Measurements from ENCODE around the gene UVSSA.

The UVSSA gene

DNA sequence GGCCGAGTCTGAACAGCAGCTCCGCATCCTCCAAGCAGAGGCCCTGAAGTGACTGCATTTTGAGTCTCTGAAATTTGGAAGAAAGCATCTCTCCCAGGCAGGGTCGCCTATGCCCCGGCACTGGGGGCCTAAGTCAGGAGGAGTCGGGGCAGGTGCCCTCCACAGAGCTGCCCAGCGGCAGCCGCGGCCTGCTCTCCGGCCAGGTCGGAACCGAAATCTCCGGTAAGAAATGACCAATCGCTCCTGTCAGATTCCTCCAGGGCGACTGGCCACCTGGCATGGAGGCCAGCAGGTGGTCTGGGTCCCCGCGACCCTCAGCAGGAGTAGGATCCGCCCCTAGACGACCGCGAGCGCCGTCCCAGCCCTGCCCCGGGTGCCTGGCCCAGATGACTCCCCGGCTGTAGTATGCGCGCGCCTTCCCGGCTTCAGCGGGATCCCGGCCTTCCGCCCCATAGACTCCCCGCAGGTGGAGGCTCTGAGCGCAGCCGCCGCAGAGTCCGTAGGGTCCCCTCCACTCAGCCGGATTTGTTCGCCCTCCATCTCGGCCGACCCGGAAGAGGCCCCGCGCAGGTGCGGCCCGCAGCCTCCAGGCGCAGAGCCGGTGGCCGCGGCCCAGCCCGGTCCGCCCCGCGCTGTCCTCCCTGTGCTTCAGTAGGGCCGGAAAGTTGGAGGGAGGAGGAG, 57.7 kb downstream of the UVSSA start:
- no peak for DNase-seq

DNA sequence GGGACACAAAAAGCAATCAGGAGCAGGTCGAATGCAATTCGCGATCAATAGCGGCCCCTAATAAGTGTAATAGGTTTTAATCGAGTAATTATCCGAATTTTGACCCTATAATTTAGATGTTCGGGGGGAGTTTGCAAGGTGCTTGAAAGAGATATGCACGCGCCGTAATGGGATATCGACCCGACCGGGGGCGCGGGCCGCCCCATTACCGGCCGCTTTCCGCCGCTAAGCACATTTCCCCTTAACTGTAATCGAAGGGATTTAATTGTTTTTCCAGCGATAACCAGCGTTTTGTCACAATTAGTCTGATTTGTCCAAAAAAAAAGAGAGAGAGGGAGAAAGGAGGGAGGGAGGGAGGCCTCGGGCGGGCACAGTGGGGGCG, 58.2 kb downstream of the UVSSA start:
- no peak for DNase-seq

DNA sequence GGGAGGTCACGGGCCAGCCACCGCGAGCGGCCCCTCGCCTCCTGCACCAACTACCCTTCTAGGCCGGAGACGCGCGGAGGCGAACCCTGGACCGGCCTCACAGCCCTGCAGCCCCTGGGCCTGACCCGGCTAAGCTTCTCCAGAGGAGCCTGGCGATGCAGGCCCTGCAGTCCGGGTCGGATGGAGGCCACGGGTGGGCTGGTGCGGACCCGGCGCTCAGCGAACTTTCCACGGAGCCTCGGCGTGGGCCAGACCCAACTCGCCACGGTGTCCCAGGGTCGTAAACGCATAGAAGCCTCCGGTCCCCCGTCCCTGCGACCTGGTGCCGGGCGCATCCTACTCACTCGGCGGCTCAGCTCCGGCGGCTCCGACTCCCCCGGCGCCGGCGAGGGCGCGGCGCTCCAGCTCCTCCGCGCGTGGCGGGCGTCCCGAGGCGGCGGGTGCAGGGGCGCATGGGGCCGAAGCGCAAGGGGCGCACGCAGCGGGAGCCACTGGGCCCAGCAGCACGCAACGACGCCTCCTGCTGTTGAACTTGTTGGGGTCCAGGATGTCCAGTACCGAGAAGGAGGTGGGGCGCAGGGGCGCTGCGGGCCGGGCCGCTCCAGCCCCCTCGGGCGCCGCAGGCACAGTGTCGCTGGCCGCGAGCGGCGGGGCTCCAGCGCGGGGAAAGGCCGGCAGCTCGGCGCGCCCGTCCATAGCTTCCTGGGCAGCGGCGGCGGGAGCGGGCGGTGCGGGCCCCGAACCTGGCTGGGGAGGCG, 58.8 kb downstream of the UVSSA start:
- DNase-seq: no peak

DNA sequence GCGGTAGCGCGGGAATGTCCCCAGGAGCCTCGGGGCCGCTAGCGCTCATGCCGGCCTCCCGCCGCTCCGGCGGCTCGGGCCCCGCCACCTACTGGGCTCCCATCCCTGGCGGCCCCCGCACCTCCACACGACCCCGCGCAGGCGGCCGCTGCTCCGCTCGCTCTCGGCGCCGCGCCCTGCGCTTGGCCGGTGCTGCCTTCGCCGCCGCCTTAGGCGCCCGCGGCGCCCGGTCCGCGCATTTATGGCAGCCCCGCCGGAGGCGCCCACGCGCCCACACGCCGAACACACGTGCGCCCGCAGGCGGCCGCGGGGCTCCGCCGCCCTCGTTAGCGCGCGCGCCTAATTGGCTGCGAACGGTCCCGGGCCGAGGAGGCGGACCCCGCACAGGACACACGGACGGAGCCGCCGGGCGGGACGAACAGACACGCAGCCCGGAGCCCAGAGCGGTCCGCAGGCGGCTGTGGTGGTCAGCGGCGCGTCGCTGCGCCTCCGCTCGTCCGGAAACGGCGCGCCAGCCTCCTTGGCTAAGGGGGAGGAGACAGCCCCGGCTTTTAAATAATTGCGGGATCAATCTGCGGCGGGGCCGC, 59.5 kb downstream of the UVSSA start, which contains the start of gene NKX1-1:
TSS of gene NKX1-1 (minus strand) at position 49 of the 587 bp plus-strand sequence. CDS start at position 49, 0 bp downstream.
- DNase-seq: no peak

DNA sequence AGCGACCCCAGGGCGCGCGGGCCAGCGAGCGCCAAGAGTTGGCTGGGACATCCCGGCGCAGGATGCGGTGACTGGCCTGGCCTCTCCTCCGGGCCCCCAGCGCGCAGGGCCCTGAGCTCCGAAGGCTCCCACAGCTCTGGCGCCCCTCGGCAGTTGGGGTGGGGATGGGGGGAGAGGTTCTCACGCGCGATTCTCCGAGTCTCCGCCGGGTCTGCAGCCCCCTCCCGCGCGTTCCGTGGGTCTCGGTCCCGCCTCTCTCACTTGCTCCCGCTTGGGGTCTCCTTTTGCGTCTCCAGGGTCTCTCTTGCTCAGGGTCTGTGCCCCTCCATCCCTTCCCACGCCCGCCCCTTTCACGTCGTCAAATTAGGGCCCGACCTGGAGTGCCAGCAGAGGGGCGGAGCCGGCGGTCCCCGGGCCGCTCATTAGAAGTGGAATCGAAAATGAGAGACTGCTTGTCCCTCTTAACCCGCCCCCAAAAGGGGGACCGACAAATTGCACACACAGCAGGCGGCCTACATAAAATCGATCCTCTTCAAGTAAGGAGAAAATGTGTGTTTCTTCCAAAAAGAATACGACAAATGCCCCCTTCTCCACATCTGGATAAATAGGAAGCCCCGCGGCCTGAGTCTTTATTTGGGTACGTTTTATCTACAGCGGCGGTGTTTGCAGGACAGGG, 60.1 kb downstream of the UVSSA start:
- DNase-seq: no peak

DNA sequence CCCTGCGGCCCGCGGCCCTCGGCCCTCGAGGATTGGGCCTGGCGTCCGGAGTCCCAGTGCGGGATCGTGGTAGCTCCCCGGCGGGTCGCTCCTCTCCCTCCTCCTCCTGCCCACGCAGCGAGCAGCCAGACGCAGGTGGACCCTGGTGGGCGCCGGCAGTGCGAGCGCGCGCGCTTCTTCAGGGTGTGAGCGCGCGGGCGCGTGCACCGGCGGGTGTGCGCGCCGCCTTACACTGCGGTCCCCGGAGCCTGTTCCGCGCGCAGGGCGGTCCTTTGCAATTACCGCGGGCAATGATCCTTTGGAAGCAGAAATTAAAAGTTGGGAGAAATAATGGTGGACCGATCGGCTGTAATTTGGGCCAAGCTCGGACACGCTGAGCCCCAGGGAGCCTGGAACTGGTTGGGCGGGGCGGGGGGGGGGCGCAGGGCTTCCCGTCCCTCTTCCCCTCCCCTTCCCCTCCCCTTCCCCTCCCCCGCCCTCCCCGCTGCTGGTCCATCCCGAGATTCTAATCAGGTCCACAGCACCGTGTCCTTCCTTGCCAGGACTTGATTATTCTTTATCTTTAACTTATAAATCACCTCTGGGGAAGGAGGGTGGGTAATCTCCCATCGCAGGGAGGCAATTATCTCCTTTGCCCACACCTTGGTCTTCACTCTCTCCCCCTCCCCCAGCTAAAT, 60.8 kb downstream of the UVSSA start:
- DNase-seq: no peak

DNA sequence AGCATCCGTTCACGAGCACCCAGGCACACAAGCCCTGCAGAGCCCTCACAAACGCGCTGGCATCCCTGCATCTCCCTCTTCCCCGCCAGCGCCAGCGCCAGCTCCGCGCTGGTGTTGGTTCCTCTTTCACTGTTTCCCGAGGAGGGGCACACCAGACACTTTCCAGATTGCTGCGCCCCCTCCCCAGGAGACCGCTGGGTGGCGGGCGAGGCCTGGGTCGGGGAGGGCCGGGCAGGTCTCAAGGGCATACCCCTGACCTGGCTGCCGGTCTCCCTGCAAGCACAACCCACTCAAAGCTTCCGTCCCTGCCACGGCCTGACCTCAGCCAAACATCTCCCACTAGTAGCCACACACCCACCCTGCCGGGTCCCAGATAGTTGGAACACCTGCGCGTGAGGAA, 61.4 kb downstream of the UVSSA start:
- no peak for DNase-seq

DNA sequence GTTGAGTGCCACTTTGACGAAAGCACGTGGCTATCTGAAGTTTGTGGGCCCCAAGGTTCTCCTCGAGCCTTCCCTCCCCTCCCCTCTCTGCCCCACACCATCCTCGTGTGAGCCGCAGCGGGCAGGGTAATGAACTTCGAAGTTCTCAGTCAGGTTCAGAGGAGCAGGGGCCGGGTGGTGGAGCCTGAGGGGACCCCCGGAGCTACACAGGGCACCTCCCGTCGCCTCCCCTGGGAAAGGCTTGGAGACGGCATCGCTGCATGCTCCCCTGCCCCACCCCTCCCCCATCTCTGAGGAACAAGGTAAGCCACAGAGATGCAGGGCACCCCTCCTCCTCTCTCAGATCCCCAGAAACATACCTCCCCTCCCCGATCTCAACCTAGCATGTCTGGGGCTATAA, 62.1 kb downstream of the UVSSA start:
- DNase-seq: no peak

DNA sequence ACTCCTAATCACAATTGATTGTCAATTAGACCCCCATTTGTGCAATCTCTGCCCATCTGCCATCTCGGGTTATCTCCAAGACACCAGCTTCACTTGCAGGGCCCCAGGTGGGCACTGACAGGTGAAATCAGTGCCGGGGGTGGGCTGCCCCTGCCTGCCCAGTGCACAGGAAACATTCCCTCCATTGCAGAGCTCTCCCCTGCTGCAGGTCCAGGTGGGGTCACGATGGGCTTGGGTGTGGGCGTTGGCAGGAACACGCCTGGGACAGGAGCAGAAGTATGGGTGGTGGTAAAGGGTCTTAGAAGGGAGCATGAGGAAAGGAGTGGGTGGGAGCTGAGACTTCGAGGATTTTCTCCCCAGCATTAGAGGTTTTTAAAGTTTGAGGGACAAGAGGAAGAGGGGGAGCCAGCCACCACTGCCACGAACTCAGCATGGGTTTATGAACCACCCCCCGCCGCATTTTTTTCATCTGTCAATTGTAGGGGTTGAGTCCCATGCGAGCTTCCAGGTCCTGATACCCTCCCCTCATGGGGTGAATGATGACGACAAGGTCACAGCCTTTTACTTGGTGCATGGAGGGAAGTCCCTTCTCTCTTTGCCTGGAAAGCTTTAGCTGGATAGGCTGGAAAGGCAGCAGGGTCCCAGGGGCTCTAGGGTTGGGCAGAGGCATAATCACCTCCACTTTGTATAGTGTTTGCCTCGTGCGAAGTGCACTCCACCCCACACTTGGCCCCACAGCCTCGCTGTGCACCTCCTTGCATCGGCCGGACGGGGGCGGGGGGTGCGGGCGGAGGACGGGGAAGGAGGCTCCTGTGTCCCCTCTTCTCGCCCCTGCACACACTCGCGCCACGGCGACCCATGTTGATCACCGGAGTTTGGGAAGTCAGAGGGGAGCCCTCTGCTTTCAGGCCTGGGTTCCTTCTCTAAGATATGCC, 62.8 kb downstream of the UVSSA start:
- no peak for DNase-seq

DNA sequence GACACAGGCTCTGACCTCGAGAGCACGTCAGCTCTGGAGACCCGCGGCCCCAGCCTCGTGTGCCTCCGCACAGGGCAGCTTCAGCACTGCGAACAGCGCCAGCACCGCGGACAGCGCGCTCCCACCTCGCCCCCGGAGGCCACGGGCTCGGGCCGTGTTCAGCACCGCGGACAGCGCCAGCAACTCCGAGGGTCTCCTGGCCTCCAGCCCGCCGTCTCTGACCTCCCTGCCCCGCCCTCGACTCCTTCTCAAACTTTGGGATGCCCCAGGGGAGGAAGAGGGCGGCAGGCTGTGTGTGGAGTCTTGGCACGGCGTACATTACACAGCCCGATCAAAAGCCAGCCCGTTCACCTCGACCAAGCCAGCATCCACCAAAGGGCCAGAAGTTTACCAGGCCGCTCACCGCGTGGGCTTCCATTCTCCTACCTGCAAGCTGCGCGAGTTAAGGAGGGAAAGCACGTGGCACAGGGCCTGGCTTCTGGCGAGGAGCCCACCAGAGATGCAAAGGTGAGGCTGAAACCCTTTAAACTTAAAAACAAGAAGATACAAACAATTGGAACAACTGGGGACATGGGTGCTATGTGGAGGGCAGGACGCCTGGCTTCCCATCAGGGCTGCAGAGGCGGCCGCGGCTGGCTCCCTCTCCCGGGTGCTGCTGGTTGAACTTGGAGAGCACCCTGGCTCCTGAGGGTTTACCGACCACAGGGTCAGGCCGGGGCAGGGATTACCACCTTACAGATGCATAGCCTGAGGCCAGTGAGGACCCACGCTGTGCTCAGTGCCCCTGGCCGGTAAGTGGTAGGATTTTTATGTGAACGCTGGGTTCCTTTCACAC, 63.7 kb downstream of the UVSSA start:
- peak in 6 of 56 donors; percentile 3 to 46 (median 12) for DNase-seq

DNA sequence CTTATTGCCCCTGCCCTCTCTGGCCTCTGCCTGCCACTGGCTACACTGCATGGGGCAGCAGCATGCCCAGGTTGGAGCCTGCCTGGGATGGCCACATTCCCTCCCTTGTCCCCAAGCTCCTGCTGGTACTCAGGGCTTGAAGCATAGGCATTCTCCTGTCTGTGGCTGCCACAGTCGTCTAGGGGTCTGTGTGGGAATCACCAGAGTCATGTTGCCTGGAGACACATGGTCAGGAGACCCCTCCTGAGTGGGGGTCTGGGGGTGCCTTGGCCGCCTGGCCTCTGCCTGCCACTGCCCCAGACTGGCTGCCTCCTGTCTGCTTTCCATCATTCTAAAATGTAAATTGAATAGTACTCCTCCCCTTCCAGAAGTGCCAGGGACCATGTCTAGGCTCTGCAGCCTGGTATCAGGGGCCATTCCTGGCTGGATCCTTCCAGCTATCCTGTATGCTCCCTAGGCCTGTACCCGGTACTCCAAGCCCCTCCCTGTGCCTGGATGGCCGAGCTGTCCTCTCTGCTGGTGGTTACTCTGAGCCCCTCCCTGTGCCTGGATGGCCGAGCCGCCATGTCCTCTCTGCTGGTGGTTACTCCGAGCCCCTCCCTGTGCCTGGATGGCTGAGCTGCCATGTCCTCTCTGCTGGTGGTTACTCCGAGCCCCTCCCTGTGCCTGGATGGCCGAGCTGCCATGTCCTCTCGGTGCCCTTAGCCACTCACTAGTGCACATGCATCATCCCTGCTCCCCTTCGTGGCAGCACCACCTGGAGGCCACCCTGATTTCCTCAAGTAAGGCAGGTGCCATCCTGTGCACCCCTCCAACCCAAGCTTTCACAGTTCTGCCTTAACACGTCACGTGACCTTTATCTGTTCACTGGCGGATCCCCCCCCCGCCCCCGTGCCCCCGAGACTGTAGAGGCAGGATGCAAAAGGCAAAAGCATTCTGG, 64.7 kb downstream of the UVSSA start:
- no peak for DNase-seq

DNA sequence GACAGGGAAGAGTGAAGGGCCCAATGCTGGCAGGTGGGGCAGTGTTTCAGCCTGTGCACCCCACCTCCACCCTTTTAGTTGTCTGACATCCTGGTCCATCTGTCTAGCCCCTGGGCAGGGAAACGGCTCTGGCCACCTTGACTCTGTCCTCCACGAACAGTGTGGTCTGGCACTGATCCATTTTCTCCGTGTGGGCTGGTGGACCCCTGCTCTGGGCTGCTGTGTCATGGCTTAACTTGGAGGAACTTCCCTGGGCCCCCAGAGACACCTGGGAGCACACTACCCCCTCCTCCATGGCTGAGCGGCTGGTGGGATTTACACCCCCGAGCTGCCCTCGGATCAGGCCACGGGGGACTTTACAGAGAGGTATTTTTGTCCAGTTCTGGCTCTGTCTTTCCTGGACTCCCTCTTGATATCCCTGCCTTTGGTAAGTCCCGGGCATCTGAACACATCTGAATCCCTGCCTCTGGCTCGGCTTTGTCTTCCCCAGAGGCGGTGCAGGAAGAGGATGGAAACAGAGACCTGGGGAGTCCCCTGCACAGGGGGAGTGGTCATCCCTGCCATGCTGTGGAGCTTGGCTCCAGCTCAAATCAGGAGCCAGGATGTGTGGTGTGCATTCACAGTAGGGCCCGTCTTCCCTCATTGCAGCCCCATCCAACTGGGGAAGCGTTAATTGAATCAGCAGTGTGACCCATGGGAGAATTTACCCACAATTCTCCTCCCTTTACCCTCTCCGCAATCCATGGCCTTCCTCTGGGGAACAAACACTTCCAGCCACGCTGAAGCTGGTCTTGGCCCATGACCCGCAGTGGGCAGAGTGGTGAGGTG, 65.6 kb downstream of the UVSSA start:
- no peak for DNase-seq

DNA sequence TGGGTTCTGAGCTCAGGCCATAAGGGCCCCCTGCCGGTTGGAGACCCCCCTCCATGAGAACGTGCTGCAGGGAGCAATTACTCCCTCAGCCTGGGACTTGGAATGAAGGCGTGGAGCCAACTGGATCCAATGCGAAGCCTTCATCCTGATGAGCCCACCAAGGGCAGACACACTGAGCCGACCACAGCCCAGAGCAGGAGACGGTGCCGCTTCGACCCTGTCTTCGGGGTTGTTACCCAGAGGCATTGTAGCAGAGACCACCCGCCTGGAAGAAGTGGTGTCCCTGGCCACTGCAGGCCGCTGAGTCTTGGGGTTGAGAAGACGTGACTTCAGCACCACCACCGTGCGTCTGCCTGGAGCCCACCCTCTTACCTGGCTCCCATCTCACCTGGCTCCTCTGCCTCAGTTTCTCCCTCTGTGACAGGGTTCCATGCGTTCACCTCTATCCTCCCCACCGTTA, 66.2 kb downstream of the UVSSA start:
- no peak for DNase-seq

DNA sequence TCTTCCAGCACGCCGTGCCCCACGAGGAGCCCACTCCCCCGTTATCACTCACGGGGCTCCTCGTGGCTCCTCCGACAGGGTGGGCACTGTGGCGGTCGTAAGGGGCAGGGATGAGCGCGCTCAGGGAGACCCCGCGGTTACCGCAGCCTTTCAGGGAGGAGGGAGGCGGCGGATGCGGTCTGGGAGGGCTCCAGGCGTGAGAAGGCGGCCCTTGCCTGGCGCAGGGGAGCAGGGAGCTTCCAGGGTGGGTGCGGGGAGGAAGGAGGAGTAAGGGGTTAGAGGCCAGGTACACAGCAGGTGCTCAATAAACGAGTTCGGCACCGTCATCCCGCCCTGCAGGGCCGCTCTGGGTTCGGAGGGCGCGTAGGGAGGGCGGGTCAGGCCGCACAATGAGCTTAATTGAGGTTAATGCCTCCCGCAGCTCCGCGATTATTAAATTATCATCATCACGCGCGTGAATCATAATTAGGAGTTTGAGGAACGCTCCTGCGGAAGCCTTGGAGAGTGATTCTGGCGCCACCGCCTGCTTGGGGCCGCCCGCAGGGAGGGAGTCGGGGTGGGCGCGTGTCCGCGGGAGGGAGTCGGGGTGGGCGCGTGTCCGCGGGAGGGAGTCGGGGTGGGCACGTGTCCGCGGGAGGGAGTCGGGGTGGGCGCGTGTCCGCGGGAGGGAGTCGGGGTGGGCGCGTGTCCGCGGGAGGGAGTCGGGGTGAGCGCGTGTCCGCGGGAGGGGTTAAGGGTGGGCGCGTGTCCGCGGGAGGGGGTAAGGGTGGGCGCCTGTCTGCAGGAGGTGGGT, 66.9 kb downstream of the UVSSA start:
- no peak for DNase-seq

DNA sequence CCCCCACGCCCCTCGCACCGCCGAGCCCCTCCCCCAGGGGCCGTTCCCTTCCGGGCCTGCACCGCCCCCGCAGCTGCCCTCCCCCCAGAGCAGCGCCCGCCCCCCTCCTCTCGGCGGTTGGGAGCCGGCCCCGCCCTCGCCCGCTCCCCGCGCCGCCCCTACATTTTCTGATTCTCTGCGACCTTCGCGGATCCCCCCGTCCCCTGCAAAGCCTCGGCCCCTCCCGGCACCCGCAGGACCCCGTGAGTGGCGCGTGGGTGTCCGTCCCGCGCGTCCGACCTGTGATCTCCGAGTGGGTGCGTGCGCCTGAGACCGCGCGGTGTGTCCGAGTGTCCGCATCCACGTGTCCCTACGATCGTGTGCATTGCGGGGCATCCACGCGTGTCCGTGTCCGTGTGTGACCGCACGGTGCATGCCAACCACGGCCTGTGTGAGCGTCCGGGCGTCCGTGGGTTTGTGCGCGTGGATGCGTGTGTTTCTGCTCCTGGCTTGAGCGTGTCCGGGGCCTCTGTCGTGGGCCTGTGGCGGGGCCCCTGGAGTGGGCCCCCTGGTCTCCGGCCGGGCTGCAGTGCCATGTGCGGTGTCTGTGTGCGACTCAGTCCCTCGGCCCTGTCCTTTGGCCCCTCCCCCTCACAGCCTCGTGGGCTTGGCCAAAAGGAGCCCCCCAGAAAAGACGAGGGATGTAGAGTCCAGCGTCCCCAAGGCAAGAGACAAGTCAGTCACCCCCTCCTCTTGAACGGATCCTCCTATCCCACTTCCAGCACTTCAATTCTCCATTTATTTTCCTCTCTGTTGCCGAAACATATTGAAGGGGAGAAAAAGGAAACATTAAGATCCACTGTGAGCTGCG, 68.0 kb downstream of the UVSSA start:
- no peak for DNase-seq

DNA sequence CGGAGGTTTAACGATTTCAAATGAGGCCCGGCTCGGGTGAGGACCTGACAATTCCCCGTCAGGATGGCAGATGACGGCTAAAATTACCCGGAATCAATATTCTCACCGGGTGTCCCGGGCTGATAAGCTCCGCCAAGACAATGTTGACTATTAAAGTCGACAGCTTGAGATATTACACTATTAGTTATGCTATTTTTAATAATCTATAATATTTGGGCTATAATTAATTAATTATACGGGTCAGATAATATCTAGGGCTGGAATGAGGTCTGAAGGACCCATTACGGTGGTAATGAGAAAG, 68.6 kb downstream of the UVSSA start:
- DNase-seq: no peak

Measured in amygdala (tissue), 56 donors.